Activated CD4-positive, alpha-beta memory T cell treated with anti-CD3 and anti-CD28 coated beads, Interleukin-2, amount 10 ng/mL, durations not matched to agents 7 days and 5 days (primary cell): ENCODE data around the gene PRPF38B. TPM values are rescaled to one million over a fixed set of nuclear protein-coding genes. Genes with fewer than 3 reads are reported as not detected.
"Not testable (repeated sequence)": the region's sequence is repeated elsewhere in the genome, so short reads cannot be mapped to it uniquely, and the experiment has no call there.

Experiments used
- CTCF ChIA-PET: fragments of 350-600 bp; sonication (Branson Sonifier 250); formaldehyde crosslinking; loops from one replicate; lab custom pipeline; 2021; ENCODE audit warnings: antibody characterized with exemption, inconsistent platforms; lab: Charles Lee
- POLR2A ChIA-PET: fragments of 350-600 bp; sonication (Branson Sonifier 250); formaldehyde crosslinking; loops from one replicate; lab custom pipeline; 2021; ENCODE audit warnings: antibody characterized with exemption; lab: Charles Lee
- DNase-seq: peaks from one replicate; pipeline ENCODE4 v3.0.0-alpha.2; 2020
- H3K27ac Mint-ChIP-seq: one replicate; pipeline ENCODE4 v1.8.0; 2021; ENCODE audit warnings: mild to moderate bottlenecking, mixed read lengths
- H3K27me3 Mint-ChIP-seq: one replicate; pipeline ENCODE4 v1.8.0; 2021; ENCODE audit warnings: mixed read lengths
- H3K36me3 Mint-ChIP-seq: one replicate; pipeline ENCODE4 v1.8.0; 2021; ENCODE audit warnings: low read depth, mixed read lengths
- H3K4me1 Mint-ChIP-seq: one replicate; pipeline ENCODE4 v1.8.0; 2021; ENCODE audit warnings: mixed read lengths
- H3K4me3 Mint-ChIP-seq: one replicate; pipeline ENCODE4 v1.8.0; 2021; ENCODE audit warnings: mild to moderate bottlenecking, mixed read lengths
- H3K9me3 Mint-ChIP-seq: one replicate; pipeline ENCODE4 v1.8.0; 2021; ENCODE audit warnings: mixed read lengths
- total RNA-seq, 2 experiments: library from RNA; stranded (reverse); gene quantifications; one replicate each; pipeline ENCODE4 v1.2.3, GENCODE V29; 2021

The PRPF38B gene
- total RNA-seq, 2 experiments from 2014 or later, result 68.5 to 70.5 TPM

GRCh38 chr1:108663074-108663473 lies 29.0 kb upstream of the PRPF38B start:
- DNase-seq, result no peak
- H3K9me3 Mint-ChIP-seq, result peaks cover 2% of the 10 kb centered on the region
- CTCF ChIA-PET, result interaction anchor here (7.1 kb wide), 1 partner anchor 17 kb away, joined by 100 read pairs; no protein-coding TSS in a partner anchor
- POLR2A ChIA-PET, result interaction anchor here (1.0 to 7.2 kb wide), 3 partner anchors 9 to 30 kb away, joined by 3 to 182 read pairs (median 20); partner anchors contain the start of gene PRPF38B
- peaks cover 5% of the 10 kb centered on the region for H3K36me3 Mint-ChIP-seq
- peaks cover 35% of the 10 kb centered on the region for H3K4me1 Mint-ChIP-seq
- H3K4me3 Mint-ChIP-seq, result peak overlapping the region; percentile 23
- H3K27ac Mint-ChIP-seq, result no peak overlapping the region
- no peaks in the 10 kb centered on the region for H3K27me3 Mint-ChIP-seq

GRCh38 chr1:108664481-108664880 lies 27.6 kb upstream of the PRPF38B start:
- ChIA-PET POLR2A (interaction anchor here (7.2 kb wide), 1 partner anchor 29 kb away, joined by 182 read pairs; the partner anchor contains the start of gene PRPF38B), CTCF (interaction anchor here (7.1 kb wide), 1 partner anchor 18 kb away, joined by 100 read pairs; no protein-coding TSS in a partner anchor)
- H3K4me1 Mint-ChIP-seq, result peaks cover 35% of the 10 kb centered on the region
- no peak overlapping the region for H3K4me3 Mint-ChIP-seq
- H3K27me3 Mint-ChIP-seq, result no peaks in the 10 kb centered on the region
- DNase-seq, result no peak
- H3K36me3 Mint-ChIP-seq, result peaks cover 4% of the 10 kb centered on the region
- H3K27ac Mint-ChIP-seq, result no peak overlapping the region
- peaks cover 2% of the 10 kb centered on the region for H3K9me3 Mint-ChIP-seq

GRCh38 chr1:108665067-108665466 lies 27.0 kb upstream of the PRPF38B start:
- H3K4me1 Mint-ChIP-seq, result peaks cover 33% of the 10 kb centered on the region
- no peaks in the 10 kb centered on the region for H3K36me3 Mint-ChIP-seq
- H3K4me3 Mint-ChIP-seq, result no peak overlapping the region
- no peak overlapping the region for H3K27ac Mint-ChIP-seq
- POLR2A ChIA-PET, result interaction anchor here (7.2 kb wide), 1 partner anchor 28 kb away, joined by 182 read pairs; the partner anchor contains the start of gene PRPF38B
- no peaks in the 10 kb centered on the region for H3K27me3 Mint-ChIP-seq
- CTCF ChIA-PET, result interaction anchor here (7.1 kb wide), 1 partner anchor 19 kb away, joined by 100 read pairs; no protein-coding TSS in a partner anchor
- no peak for DNase-seq
- peaks cover 2% of the 10 kb centered on the region for H3K9me3 Mint-ChIP-seq

GRCh38 chr1:108665771-108666170 lies 26.3 kb upstream of the PRPF38B start:
- Mint-ChIP-seq H3K4me1 (peaks cover 30% of the 10 kb centered on the region), H3K9me3 (peaks cover 2% of the 10 kb centered on the region), H3K36me3 (no peaks in the 10 kb centered on the region), H3K27me3 (no peaks in the 10 kb centered on the region), H3K27ac (no peak overlapping the region), H3K4me3 (no peak overlapping the region)
- DNase-seq, result no peak
- ChIA-PET POLR2A (interaction anchor here (7.2 kb wide), 1 partner anchor 27 kb away, joined by 182 read pairs; the partner anchor contains the start of gene PRPF38B), CTCF (no interaction called here)

GRCh38 chr1:108667422-108667821 lies 24.7 kb upstream of the PRPF38B start:
- H3K9me3 Mint-ChIP-seq, H3K27me3 Mint-ChIP-seq, H3K36me3 Mint-ChIP-seq, H3K27ac Mint-ChIP-seq, H3K4me3 Mint-ChIP-seq, CTCF ChIA-PET, DNase-seq: not testable (repeated sequence)
- POLR2A ChIA-PET, result interaction anchor here (1.4 kb wide), 1 partner anchor 15 kb away, joined by 3 read pairs; no protein-coding TSS in a partner anchor
- peaks cover 24% of the 10 kb centered on the region for H3K4me1 Mint-ChIP-seq

- no peak overlapping the region for H3K27ac Mint-ChIP-seq
- POLR2A ChIA-PET, result interaction anchor here (0.9 to 1.4 kb wide), 2 partner anchors 14 to 23 kb away, joined by 3 to 4 read pairs; partner anchors contain the start of gene PRPF38B
- peaks cover 11% of the 10 kb centered on the region for H3K27me3 Mint-ChIP-seq
- no peaks in the 10 kb centered on the region for H3K36me3 Mint-ChIP-seq
- H3K9me3 Mint-ChIP-seq, result peaks cover 2% of the 10 kb centered on the region
- CTCF ChIA-PET, result no interaction called here
- no peak overlapping the region for H3K4me3 Mint-ChIP-seq
- peaks cover 15% of the 10 kb centered on the region for H3K4me1 Mint-ChIP-seq
- no peak for DNase-seq
These were observed 23.3 kb upstream of the PRPF38B start for GRCh38 chr1:108668777-108669176.

GRCh38 chr1:108669679-108670078 lies 22.4 kb upstream of the PRPF38B start:
- Mint-ChIP-seq H3K9me3 (peaks cover 2% of the 10 kb centered on the region), H3K27me3 (peaks cover 11% of the 10 kb centered on the region), H3K36me3 (no peaks in the 10 kb centered on the region), H3K27ac (peak overlapping the region; percentile 10), H3K4me3 (no peak overlapping the region), H3K4me1 (peaks cover 15% of the 10 kb centered on the region)
- CTCF ChIA-PET, result interaction anchor here (1.4 kb wide), 1 partner anchor 13 kb away, joined by 6 read pairs; no protein-coding TSS in a partner anchor
- no peak for DNase-seq
- POLR2A ChIA-PET, result interaction anchor here (1.0 to 3.4 kb wide), 2 partner anchors 9 to 23 kb away, joined by 4 to 15 read pairs; partner anchors contain the start of genes HENMT1 and PRPF38B

GRCh38 chr1:108670131-108670773 lies 21.9 kb upstream of the PRPF38B start:
- H3K4me3 Mint-ChIP-seq, result no peak overlapping the region
- H3K27ac Mint-ChIP-seq, result no peak overlapping the region

GRCh38 chr1:108671143-108671542 lies 21.0 kb upstream of the PRPF38B start:
- H3K9me3 Mint-ChIP-seq, result peaks cover 2% of the 10 kb centered on the region
- no peak overlapping the region for H3K4me3 Mint-ChIP-seq
- ChIA-PET POLR2A (interaction anchor here (1.0 to 3.8 kb wide), 3 partner anchors 9 to 24 kb away, joined by 4 to 20 read pairs (median 15); partner anchors contain the start of genes HENMT1 and PRPF38B), CTCF (no interaction called here)
- H3K27me3 Mint-ChIP-seq, result peaks cover 11% of the 10 kb centered on the region
- H3K36me3 Mint-ChIP-seq, result no peaks in the 10 kb centered on the region
- H3K27ac Mint-ChIP-seq, result no peak overlapping the region
- no peak for DNase-seq
- H3K4me1 Mint-ChIP-seq, result peaks cover 15% of the 10 kb centered on the region

More at GRCh38 chr1:108670131-108670773, 21.9 kb upstream of the PRPF38B start:
- Mint-ChIP-seq H3K4me1 (peaks cover 15% of the 10 kb centered on the region), H3K36me3 (no peaks in the 10 kb centered on the region), H3K9me3 (peaks cover 2% of the 10 kb centered on the region), H3K27me3 (peaks cover 11% of the 10 kb centered on the region)
- CTCF ChIA-PET, result interaction anchor here (1.4 kb wide), 1 partner anchor 13 kb away, joined by 6 read pairs; no protein-coding TSS in a partner anchor
- POLR2A ChIA-PET, result interaction anchor here (0.6 to 3.8 kb wide), 5 partner anchors 8 to 152 kb away, joined by 3 to 20 read pairs (median 4); partner anchors contain the start of genes HENMT1 and PRPF38B
- DNase-seq, result no peak

GRCh38 chr1:108678706-108679105 lies 13.4 kb upstream of the PRPF38B start:
- H3K27ac Mint-ChIP-seq, result no peak overlapping the region
- peaks cover 5% of the 10 kb centered on the region for H3K27me3 Mint-ChIP-seq
- no peak overlapping the region for H3K4me3 Mint-ChIP-seq
- peaks cover 13% of the 10 kb centered on the region for H3K4me1 Mint-ChIP-seq
- H3K9me3 Mint-ChIP-seq, result no peaks in the 10 kb centered on the region
- DNase-seq, result no peak
- ChIA-PET POLR2A (interaction anchor here (0.8 to 1.2 kb wide), 2 partner anchors 13 to 17 kb away, joined by 3 to 4 read pairs; partner anchors contain the start of gene PRPF38B), CTCF (interaction anchor here (1.6 kb wide), 1 partner anchor 17 kb away, joined by 3 read pairs; no protein-coding TSS in a partner anchor)
- no peaks in the 10 kb centered on the region for H3K36me3 Mint-ChIP-seq

GRCh38 chr1:108679586-108680213 lies 12.4 kb upstream of the PRPF38B start:
- H3K27me3 Mint-ChIP-seq, result peaks cover 6% of the 10 kb centered on the region
- no peaks in the 10 kb centered on the region for H3K36me3 Mint-ChIP-seq
- no peak for DNase-seq
- ChIA-PET POLR2A (interaction anchor here (1.0 to 2.5 kb wide), 4 partner anchors 13 to 33 kb away, joined by 3 to 14 read pairs (median 6); partner anchors contain the start of genes HENMT1 and PRPF38B), CTCF (interaction anchor here (1.6 to 2.0 kb wide), 2 partner anchors 12 to 18 kb away, joined by 3 to 6 read pairs; partner anchors contain the start of gene PRPF38B)
- H3K4me1 Mint-ChIP-seq, result peaks cover 13% of the 10 kb centered on the region
- H3K9me3 Mint-ChIP-seq, result no peaks in the 10 kb centered on the region
- H3K4me3 Mint-ChIP-seq, result peak overlapping the region; percentile 10
- H3K27ac Mint-ChIP-seq, result peak overlapping the region; percentile 3

GRCh38 chr1:108681701-108682100 lies 10.4 kb upstream of the PRPF38B start:
- ChIA-PET POLR2A (interaction anchor here (1.2 to 4.1 kb wide), 3 partner anchors 10 to 21 kb away, joined by 5 to 45 read pairs (median 7); partner anchors contain the start of genes HENMT1 and PRPF38B), CTCF (interaction anchor here (0.6 to 2.0 kb wide), 2 partner anchors 10 to 169 kb away, joined by 3 to 6 read pairs; partner anchors contain the start of gene PRPF38B)
- not testable (repeated sequence) for H3K36me3 Mint-ChIP-seq, H3K4me3 Mint-ChIP-seq, H3K9me3 Mint-ChIP-seq, H3K27ac Mint-ChIP-seq, DNase-seq, H3K27me3 Mint-ChIP-seq
- peaks cover 13% of the 10 kb centered on the region for H3K4me1 Mint-ChIP-seq
